Pancreas (tissue), 10 donors: ENCODE measurements around the gene GPS1. TPM values are rescaled to one million over a fixed set of nuclear protein-coding genes. Genes with fewer than 3 reads are reported as not detected.

ENCODE experiments used
- ATAC-seq, 4 donors: fragments of 200-7000 bp; cut with Tn5 transposase; one replicate each; pipeline versions ENCODE4 v1.8.0 to v1.9.1; 2020; ENCODE audit warnings: mild to moderate bottlenecking in 4 of 4, moderate library complexity in 4 of 4
- DNase-seq, 6 donors: peaks; one replicate each; pipeline ENCODE4 v3.0.0-alpha.2; 2020
- FAIRE-seq: peaks from 2 replicates; lab custom pipeline; 2012; peaks lifted over from hg19 to GRCh38; lab: Jason Lieb, UNC
- H3K27ac ChIP-seq, 4 donors: fragments of 200-600 bp; sonication (generic); 1 replicate in 3 of 4; 2 replicates in 1 of 4; pipeline versions ENCODE4 v1.5.0 to v1.8.0; 2020
- H3K27me3 ChIP-seq, 4 donors: fragments of 200-600 bp; one replicate each; pipeline ENCODE4 v1.8.0; 2021
- H3K36me3 ChIP-seq, 3 donors: fragments of 200-600 bp; sonication (generic) in 1 of 3; one replicate each; pipeline versions ENCODE4 v1.5.0 to v1.8.0; 2020 to 2021
- H3K4me1 ChIP-seq, 3 donors: fragments of 200-600 bp; one replicate each; pipeline ENCODE4 v1.8.0; 2021
- H3K4me3 ChIP-seq, 4 donors: fragments of 200-600 bp; sonication (generic) in 2 of 4; one replicate each; pipeline versions ENCODE4 v1.5.0 to v1.8.0; 2020 to 2021
- H3K9me3 ChIP-seq, 4 donors: fragments of 200-600 bp; one replicate each; pipeline ENCODE4 v1.8.0; 2021
- WGBS, 2 donors: extraction: QIAGEN DNeasy Blood & Tissue Kit; methylation state at CpG; one replicate each; pipeline ENCODE4 v1.1.7; 2013; 5-methylcytosine and 5-hydroxymethylcytosine counted together
- intact Hi-C, 3 donors: fragments of 100-400 bp; cut with DNase I; formaldehyde crosslinking; loops; one replicate each; pipeline versions ENCODE4 v1.11.1 to v1.14.2; 2022
- polyA plus RNA-seq, 2 donors: library from polyadenylated mRNA; stranded (reverse); fragments of 200-250 nt; gene quantifications; one replicate each; pipeline ENCODE4 v1.2.3, GENCODE V29; 2013
- total RNA-seq, 6 donors: library from RNA; stranded (reverse); fragmentation: NEBNext Ultra II Directional in 4 of 6; extraction: Animal tissue kit (Norgen Biotek cat#: 25700) in 4 of 6; gene quantifications; one replicate each; pipeline versions ENCODE4 v1.2.1 to v1.2.4, GENCODE V29; 2021 to 2023
- TF ChIP-seq, protein P1 (sequence below), 4 donors: fragments of 200-600 bp; sonication (generic) in 3 of 4; IDR thresholded peaks; one replicate each; pipeline versions ENCODE4 v1.5.0 to v1.8.0; 2021; ENCODE audit warnings: antibody characterized with exemption in 4 of 4
- donor health status: healthy with polysubstance abuse.
- donor health status: DM: no; HTN: no; CAD: no; lungs with moderate emphysema.
- donor health status: DM: no; HTN: no; CAD: no.
- donor health status: control.
- donor health status: control.
- donor health status: Bipolar disorder and iron deficiency.
- donor health status: DM: yes; HTN: yes; CAD: no.
- donor health status: DM: no; HTN: no; CAD: no.
- donor health status: DM: no; HTN: no; CAD: no.
- donor health status: DM: yes; HTN: yes; CAD: no.

GPS1 gene
- total and polyA plus RNA-seq, 8 donors: 43.0 to 149 (median 53.3) TPM

DNA sequence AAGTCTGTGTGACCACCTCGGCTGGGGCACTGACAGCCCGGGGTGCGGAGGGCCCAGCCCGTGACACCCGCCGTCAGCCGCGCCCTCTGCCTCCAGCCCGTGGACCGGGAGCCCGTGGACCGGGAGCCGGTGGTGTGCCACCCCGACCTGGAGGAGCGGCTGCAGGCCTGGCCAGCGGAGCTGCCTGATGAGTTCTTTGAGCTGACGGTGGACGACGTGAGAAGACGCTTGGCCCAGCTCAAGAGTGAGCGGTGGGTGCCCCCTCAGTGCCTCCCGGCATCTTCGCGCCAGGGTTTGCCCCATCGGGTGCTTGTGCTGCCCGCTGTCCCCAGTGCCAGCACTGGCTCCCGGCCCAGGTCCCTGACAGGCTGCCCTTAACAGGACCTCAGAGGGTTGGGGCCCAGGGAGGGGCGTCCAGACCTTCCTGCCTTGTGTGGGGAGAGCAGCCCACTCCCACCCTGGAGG, 42.7 kb upstream of the GPS1 start:
- no peak for FAIRE-seq
- intact Hi-C loops: no loop called here
- 93 to 96% methylated on average over 28 of the region's 28 CpGs for WGBS, 2 donors

DNA sequence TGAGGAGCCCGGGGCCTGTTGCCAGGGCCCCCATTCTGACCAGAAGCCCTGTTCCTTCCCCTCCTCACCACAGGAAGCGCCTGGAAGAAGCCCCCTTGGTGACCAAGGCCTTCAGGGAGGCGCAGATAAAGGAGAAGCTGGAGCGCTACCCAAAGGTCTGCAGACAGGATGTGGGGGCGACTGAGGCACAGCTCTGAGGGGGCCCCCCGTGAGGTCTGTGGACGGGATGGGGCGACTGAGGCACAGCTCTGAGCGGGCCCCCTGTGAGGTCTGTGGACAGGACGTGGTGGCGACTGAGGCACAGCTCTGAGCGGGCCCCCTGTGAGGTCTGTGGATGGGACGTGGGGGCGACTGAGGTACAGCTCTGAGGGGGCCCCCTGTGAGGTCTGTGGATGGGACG, 42.3 kb upstream of the GPS1 start:
- H3K27me3 ChIP-seq: no peaks in the 10 kb centered on the region
- FAIRE-seq (no peak), ATAC-seq (no peak), DNase-seq (no peak)
- intact Hi-C loops: no loop called here
- no peaks in the 10 kb centered on the region for H3K9me3 ChIP-seq
- 91 to 92% methylated on average over 14 to 15 of the region's 15 CpGs for WGBS, 2 donors
- H3K36me3 ChIP-seq: no peaks in the 10 kb centered on the region
- TF ChIP-seq, protein P1, sequence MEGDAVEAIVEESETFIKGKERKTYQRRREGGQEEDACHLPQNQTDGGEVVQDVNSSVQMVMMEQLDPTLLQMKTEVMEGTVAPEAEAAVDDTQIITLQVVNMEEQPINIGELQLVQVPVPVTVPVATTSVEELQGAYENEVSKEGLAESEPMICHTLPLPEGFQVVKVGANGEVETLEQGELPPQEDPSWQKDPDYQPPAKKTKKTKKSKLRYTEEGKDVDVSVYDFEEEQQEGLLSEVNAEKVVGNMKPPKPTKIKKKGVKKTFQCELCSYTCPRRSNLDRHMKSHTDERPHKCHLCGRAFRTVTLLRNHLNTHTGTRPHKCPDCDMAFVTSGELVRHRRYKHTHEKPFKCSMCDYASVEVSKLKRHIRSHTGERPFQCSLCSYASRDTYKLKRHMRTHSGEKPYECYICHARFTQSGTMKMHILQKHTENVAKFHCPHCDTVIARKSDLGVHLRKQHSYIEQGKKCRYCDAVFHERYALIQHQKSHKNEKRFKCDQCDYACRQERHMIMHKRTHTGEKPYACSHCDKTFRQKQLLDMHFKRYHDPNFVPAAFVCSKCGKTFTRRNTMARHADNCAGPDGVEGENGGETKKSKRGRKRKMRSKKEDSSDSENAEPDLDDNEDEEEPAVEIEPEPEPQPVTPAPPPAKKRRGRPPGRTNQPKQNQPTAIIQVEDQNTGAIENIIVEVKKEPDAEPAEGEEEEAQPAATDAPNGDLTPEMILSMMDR (IDR thresholded peaks at IDR 0.05): no peak
- no peak overlapping the region for H3K27ac ChIP-seq
- no peaks in the 10 kb centered on the region for H3K4me1 ChIP-seq
- H3K4me3 ChIP-seq: no peak overlapping the region

More for the DNA sequence above, 42.7 kb upstream of the GPS1 start:
- no peak for ATAC-seq
- DNase-seq: no peak
- Histone ChIP-seq H3K4me1 (no peaks in the 10 kb centered on the region), H3K9me3 (no peaks in the 10 kb centered on the region), H3K4me3 (no peak overlapping the region), H3K27me3 (no peaks in the 10 kb centered on the region), H3K36me3 (no peaks in the 10 kb centered on the region), H3K27ac (no peak overlapping the region)
- TF ChIP-seq, protein P1 (IDR thresholded peaks at IDR 0.05): no peak

DNA sequence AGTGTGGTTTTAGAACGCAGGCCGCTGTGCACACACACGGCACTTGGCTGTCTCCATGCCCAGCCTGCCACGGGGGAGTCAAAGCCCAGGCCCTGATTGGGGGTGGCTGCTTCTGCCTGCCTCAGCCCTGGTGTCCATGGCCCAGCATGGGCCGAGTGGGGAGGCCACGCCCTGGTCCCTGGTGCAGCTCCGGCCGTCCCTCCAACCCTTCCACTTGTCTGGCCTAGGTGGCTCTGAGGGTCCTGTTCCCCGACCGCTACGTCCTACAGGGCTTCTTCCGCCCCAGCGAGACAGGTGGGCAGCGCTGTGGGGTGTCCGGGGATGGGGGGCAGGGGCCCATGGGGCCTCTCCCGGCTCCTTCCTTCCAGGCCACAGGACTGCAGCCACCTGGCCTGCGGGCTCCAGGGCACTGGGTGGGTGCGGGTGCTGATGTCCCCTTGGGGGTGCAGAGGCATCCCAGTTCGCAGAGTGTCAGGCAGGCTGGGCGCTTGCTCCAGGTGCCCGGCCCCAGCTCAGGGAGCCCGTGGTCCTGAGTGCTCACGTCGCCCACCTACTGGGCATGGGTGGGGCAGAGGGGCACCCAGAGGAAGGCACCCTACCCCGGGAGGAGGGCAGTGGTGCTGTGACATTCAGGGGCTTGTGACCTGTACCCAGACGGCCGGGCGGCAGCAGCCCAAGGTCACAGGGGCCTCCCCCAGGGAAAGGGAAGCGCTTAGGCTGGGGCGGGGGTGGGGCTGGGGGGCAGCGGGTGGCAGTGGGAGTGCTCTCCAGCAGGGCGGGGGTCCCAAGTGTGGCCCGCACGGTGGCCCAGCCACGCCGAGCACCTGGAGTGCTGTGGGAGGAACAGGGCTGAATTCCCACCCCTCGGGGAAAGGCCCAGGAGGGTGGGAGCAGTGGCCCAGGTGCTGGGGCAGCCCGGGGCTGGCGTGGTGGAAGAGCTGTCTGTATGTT, 40.8 kb upstream of the GPS1 start:
- no peak for FAIRE-seq
- Histone ChIP-seq H3K4me1 (no peaks in the 10 kb centered on the region), H3K4me3 (no peak overlapping the region), H3K27me3 (no peaks in the 10 kb centered on the region), H3K27ac (no peak overlapping the region), H3K36me3 (no peaks in the 10 kb centered on the region), H3K9me3 (no peaks in the 10 kb centered on the region)
- TF ChIP-seq, protein P1 (IDR thresholded peaks at IDR 0.05): no peak
- no peak for ATAC-seq
- intact Hi-C loops: loop anchor here in 1 of 3 donors (10.0 kb wide), 1 partner anchor 56 kb away; no protein-coding TSS in a partner anchor
- no peak for DNase-seq
- WGBS, 2 donors: 93% methylated on average over 38 to 39 of the region's 39 CpGs

DNA sequence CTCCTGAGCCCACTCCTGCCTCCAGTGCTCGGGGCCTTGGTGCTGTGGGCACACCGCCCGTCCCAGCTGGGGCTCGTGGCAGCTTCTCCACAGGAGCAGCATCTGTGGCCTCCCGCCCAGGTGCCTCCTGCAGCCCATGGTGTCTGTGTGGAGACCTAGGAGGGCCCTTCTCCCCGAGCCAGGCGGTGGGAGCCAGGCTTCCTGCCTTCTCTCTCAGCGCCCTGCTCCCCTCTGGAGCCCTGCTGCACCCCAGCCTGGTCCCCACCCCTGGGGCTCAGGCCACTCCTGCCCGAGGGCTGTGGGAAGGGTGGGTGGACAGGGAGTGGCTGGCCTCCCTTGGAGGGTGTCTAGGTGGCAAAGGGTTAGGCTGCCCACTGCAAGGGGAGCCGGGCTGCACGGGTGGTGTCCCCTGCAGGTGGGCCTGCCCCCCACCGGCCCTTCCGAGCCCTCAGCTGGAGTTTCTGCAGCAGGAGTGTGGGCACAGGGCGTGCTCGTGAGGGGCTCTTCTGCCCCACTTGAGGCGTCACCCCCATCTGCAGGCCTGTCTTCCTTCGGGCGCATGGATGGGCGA, 40.0 kb upstream of the GPS1 start:
- WGBS, 2 donors: 95 to 96% methylated on average over 17 to 19 of the region's 19 CpGs
- intact Hi-C loops: loop anchor here in 1 of 3 donors (10.0 kb wide), 1 partner anchor 57 kb away; no protein-coding TSS in a partner anchor
- H3K27ac ChIP-seq: no peak overlapping the region

More for the DNA sequence above, 40.0 kb upstream of the GPS1 start:
- FAIRE-seq (no peak), ATAC-seq (no peak), DNase-seq (no peak)
- no peak overlapping the region for H3K4me3 ChIP-seq
- H3K4me1 ChIP-seq: no peaks in the 10 kb centered on the region
- no peaks in the 10 kb centered on the region for H3K27me3 ChIP-seq
- no peaks in the 10 kb centered on the region for H3K9me3 ChIP-seq
- TF ChIP-seq, protein P1 (IDR thresholded peaks at IDR 0.05): no peak
- no peaks in the 10 kb centered on the region for H3K36me3 ChIP-seq
